Activated T-helper 17 cell treated with anti-CD3 and anti-CD28 coated beads, Interleukin-2, amount 50 U/mL, for 72 hours (primary cell): ENCODE results near the gene HEATR1. TPM values are rescaled to one million over a fixed set of nuclear protein-coding genes. Genes with fewer than 3 reads are reported as not detected.

Experiments used
- ATAC-seq: fragments of 150-1000 bp; cut with Tn5 transposase; replicated peaks from 2 replicates; pipeline ENCODE4 v1.10.0; 2021; ENCODE audit warnings: mild to moderate bottlenecking, moderate library complexity
- H3K27ac Mint-ChIP-seq: one replicate; pipeline ENCODE4 v1.8.0; 2022; ENCODE audit warnings: mixed read lengths
- H3K27me3 Mint-ChIP-seq: one replicate; pipeline ENCODE4 v1.8.0; 2022; ENCODE audit warnings: mixed read lengths
- H3K36me3 Mint-ChIP-seq: one replicate; pipeline ENCODE4 v1.8.0; 2022; ENCODE audit warnings: low read depth, mild to moderate bottlenecking, mixed read lengths
- H3K4me1 Mint-ChIP-seq: one replicate; pipeline ENCODE4 v1.8.0; 2022; ENCODE audit warnings: mixed read lengths
- H3K4me3 Mint-ChIP-seq: one replicate; pipeline ENCODE4 v1.8.0; 2022; ENCODE audit warnings: mild to moderate bottlenecking, mixed read lengths
- H3K9me3 Mint-ChIP-seq: one replicate; pipeline ENCODE4 v1.8.0; 2022; ENCODE audit warnings: mixed read lengths
- total RNA-seq, 2 donors: library from RNA; stranded (reverse); gene quantifications; one replicate each; pipeline ENCODE4 v1.2.3, GENCODE V29; 2022

HEATR1 gene
- total RNA-seq, 2 donors from 2014 or later: 37.8 to 85.9 TPM

DNA sequence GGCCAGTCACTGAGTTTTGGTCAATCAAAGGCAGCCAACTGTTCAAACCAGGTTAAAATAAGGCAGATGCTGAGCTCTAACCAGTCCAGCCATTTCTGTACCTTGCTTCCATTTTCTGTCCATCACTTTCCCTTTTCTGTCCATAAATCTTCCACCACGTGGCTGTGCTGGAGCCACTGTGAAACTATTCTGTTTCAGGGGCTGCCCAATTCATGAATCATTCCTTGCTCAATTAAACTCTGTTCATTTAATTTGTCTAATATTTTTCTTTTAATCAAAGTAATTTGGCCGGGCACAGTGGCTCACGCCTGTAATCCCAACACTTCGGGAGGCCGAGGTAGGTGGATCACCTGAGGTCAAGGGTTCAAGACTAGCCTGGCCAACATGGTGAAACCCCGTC, 103.2 kb downstream of the HEATR1 start:
- H3K4me1 Mint-ChIP-seq: peaks cover 10% of the 10 kb centered on the region

More for the DNA sequence above, 103.2 kb downstream of the HEATR1 start:
- no peak overlapping the region for H3K4me3 Mint-ChIP-seq
- no peaks in the 10 kb centered on the region for H3K9me3 Mint-ChIP-seq
- no peaks in the 10 kb centered on the region for H3K27me3 Mint-ChIP-seq
- no peaks in the 10 kb centered on the region for H3K36me3 Mint-ChIP-seq
- H3K27ac Mint-ChIP-seq: no peak overlapping the region
- ATAC-seq: no peak

Other genes starting within 250 kb of the HEATR1 start
- gene EDARADD, start 210.2 kb downstream of the HEATR1 start, total RNA-seq: 1 to 10 TPM in 1 of 2 donors, under 1 TPM in 1; 0.95 to 4.0 TPM
- 100 to 1,000 TPM; 114 to 253 TPM for gene LGALS8, start 80.5 kb downstream of the HEATR1 start, total RNA-seq
- under 1 TPM; 0.06 to 0.19 TPM for gene ACTN2, start 82.0 kb upstream of the HEATR1 start, total RNA-seq
- gene MTR, start 190.8 kb upstream of the HEATR1 start, total RNA-seq: 10 to 100 TPM; 52.3 to 94.6 TPM